Vagina (tissue), 2 donors: ENCODE data around the gene GTF3A. TPM values are rescaled to one million over a fixed set of nuclear protein-coding genes. Genes with fewer than 3 reads are reported as not detected.

Experiments
- DNase-seq, 2 donors: peaks; one replicate each; pipeline ENCODE4 v3.0.0-alpha.2; 2017; ENCODE audit errors: extremely low spot score in 2 of 2
- H3K27ac ChIP-seq: fragments of 200-600 bp; sonication (generic); one replicate; pipeline ENCODE4 v1.5.1; 2019
- H3K27me3 ChIP-seq: fragments of 200-600 bp; sonication (generic); one replicate; pipeline ENCODE4 v1.5.1; 2019
- H3K36me3 ChIP-seq, 2 donors: fragments of 200-600 bp; sonication (generic); one replicate each; pipeline ENCODE4 v1.5.1; 2017 to 2019
- H3K4me1 ChIP-seq: fragments of 200-600 bp; sonication (generic); one replicate; pipeline ENCODE4 v1.5.1; 2019
- H3K4me3 ChIP-seq, 2 donors: fragments of 200-600 bp; sonication (generic); 1 replicate in 1 of 2; 2 replicates in 1 of 2; pipeline ENCODE4 v1.5.1; 2016 to 2019
- H3K9me3 ChIP-seq: fragments of 200-600 bp; sonication (generic); one replicate; pipeline ENCODE4 v1.5.1; 2019
- CTCF ChIP-seq, 3 experiments: fragments of 450-650 bp in 2 of 3; fragments of 200-600 bp in 1 of 3; sonication (generic) in 1 of 3; IDR thresholded peaks; one replicate each; pipeline ENCODE4 v1.5.1; 2017 to 2019; ENCODE audit warnings: antibody characterized with exemption in 3 of 3, mild to moderate bottlenecking in 2 of 3, moderate library complexity in 2 of 3
- POLR2A ChIP-seq, 2 donors: fragments of 450-650 bp; IDR thresholded peaks; one replicate each; pipeline ENCODE4 v1.6.1; 2017; ENCODE audit warnings: antibody characterized with exemption in 2 of 2, mild to moderate bottlenecking in 2 of 2, moderate library complexity in 2 of 2
- POLR2AphosphoS5 ChIP-seq, 2 donors: sonication (generic); formaldehyde crosslinking; IDR thresholded peaks; one replicate each; pipeline ENCODE4 v1.9.0; 2017; ENCODE audit warnings: antibody characterized with exemption in 2 of 2, mild to moderate bottlenecking in 2 of 2, low read depth in 1 of 2; ENCODE audit not compliant: insufficient read depth in 1 of 2
- intact Hi-C: fragments of 100-400 bp; cut with DNase I; formaldehyde crosslinking; loops from one replicate; pipeline ENCODE4 v1.15.1; 2023
- total RNA-seq: library from RNA; depleted of rRNA; stranded (reverse); fragments of >200 nt; gene quantifications from one replicate; pipeline ENCODE4 v1.2.3, GENCODE V29; 2016

The GTF3A gene
- total RNA-seq, 1 donor from 2014 or later, result 142 TPM

GRCh38 chr13:27423333-27423732, 1.1 kb upstream of the GTF3A start:
- intact Hi-C loops, result no loop called here
- TF ChIP-seq POLR2A (IDR thresholded peaks at IDR 0.05) (no peak), CTCF (IDR thresholded peaks at IDR 0.05) (no peak), POLR2AphosphoS5 (IDR thresholded peaks at IDR 0.05; ENCODE audit: insufficient read depth in 1 of 2, low read depth in 1 of 2) (no peak)
- no peak for DNase-seq
- Histone ChIP-seq H3K27ac (no peak overlapping the region), H3K36me3 (peaks cover 0 to 7% of the 10 kb centered on the region in 2 donors), H3K4me3 (no peak overlapping the region), H3K27me3 (no peaks in the 10 kb centered on the region), H3K9me3 (no peaks in the 10 kb centered on the region), H3K4me1 (peaks cover 44% of the 10 kb centered on the region)

DNA sequence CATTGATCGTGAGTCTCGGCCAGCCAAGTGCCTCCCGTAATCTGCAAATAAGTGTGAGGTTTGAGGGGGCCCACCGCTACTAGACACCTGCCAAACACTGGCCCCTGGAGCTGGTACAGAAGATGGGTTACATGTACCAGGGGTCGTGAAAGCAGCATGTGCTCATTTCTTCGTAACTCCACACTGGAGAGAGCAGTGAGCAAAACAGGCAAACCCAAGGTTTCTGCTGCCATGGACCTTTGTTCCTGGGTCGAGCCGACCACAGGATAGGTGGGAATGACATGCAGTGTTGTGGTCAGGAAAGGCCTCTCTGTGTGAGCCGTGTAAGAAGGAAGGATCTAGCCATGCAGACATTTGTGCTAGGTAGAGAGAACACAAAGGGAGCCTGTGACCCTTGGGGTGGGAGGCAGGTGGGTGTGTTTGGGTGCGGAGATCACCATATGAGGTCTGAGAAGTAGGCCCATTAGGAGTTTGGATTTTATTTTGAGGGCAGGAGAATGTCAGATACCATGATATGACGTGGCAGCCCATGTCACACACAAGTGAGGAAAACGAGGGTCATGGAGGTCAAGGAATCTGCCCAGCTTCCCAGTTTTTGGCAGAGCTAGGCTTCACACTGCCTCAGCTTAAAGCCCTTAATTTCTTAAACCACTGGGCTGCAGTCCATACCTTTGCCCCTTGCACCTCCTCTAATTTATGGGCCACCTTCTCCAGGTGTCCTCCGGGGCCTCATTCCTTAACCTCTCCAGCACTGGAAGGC, 919 bp downstream of the GTF3A start:
- H3K27ac ChIP-seq, result peak overlapping the region; percentile 84
- no peak for TF ChIP-seq CTCF (IDR thresholded peaks at IDR 0.05)
- no peak for TF ChIP-seq POLR2A (IDR thresholded peaks at IDR 0.05)
- TF ChIP-seq POLR2AphosphoS5 (IDR thresholded peaks at IDR 0.05; ENCODE audit: insufficient read depth in 1 of 2, low read depth in 1 of 2), result no peak
- intact Hi-C loops, result no loop called here
- H3K36me3 ChIP-seq, result peaks cover 0 to 20% of the 10 kb centered on the region in 2 donors
- H3K27me3 ChIP-seq, result no peaks in the 10 kb centered on the region
- DNase-seq, result no peak
- H3K9me3 ChIP-seq, result no peaks in the 10 kb centered on the region
- peaks cover 54% of the 10 kb centered on the region for H3K4me1 ChIP-seq
- H3K4me3 ChIP-seq, result peak overlapping the region; percentile 51 to 77

GRCh38 chr13:27425918-27426630, 1.7 kb downstream of the GTF3A start:
- intact Hi-C loops, result no loop called here
- peaks cover 54% of the 10 kb centered on the region for H3K4me1 ChIP-seq
- peak overlapping the region; percentile 51 to 77 for H3K4me3 ChIP-seq
- peak overlapping the region; percentile 84 for H3K27ac ChIP-seq
- TF ChIP-seq POLR2AphosphoS5 (IDR thresholded peaks at IDR 0.05; ENCODE audit: insufficient read depth in 1 of 2, low read depth in 1 of 2) (peak in 1 of 2 donors; percentile 62), POLR2A (IDR thresholded peaks at IDR 0.05) (no peak), CTCF (IDR thresholded peaks at IDR 0.05) (peak in 2 of 3 experiments; percentile 10 to 41)
- no peaks in the 10 kb centered on the region for H3K9me3 ChIP-seq
- DNase-seq, result no peak
- H3K27me3 ChIP-seq, result no peaks in the 10 kb centered on the region
- peaks cover 0 to 27% of the 10 kb centered on the region in 2 donors for H3K36me3 ChIP-seq

- DNase-seq, result no peak
- Histone ChIP-seq H3K9me3 (no peaks in the 10 kb centered on the region), H3K36me3 (peaks cover 0 to 43% of the 10 kb centered on the region in 2 donors), H3K4me3 (no peak overlapping the region), H3K4me1 (peaks cover 59% of the 10 kb centered on the region), H3K27ac (peak overlapping the region; percentile 84), H3K27me3 (no peaks in the 10 kb centered on the region)
- intact Hi-C loops, result no loop called here
- TF ChIP-seq POLR2A (IDR thresholded peaks at IDR 0.05), result no peak
- TF ChIP-seq CTCF (IDR thresholded peaks at IDR 0.05), result no peak
- TF ChIP-seq POLR2AphosphoS5 (IDR thresholded peaks at IDR 0.05; ENCODE audit: insufficient read depth in 1 of 2, low read depth in 1 of 2), result no peak
Observed at GRCh38 chr13:27427641-27428040, 3.2 kb downstream of the GTF3A start.
